Immature natural killer cell (primary cell): ENCODE data around the gene STXBP1. TPM values are rescaled to one million over a fixed set of nuclear protein-coding genes. Genes with fewer than 3 reads are reported as not detected.

ENCODE experiments used
- DNase-seq, 3 donors: peaks; one replicate each; pipeline ENCODE4 v3.0.0; 2022; ENCODE audit warnings: mixed read lengths in 1 of 3
- H3K27ac Mint-ChIP-seq, 6 donors: one replicate each; pipeline ENCODE4 v1.8.0; 2020; ENCODE audit warnings: mixed read lengths in 6 of 6, mild to moderate bottlenecking in 5 of 6, inconsistent platforms in 4 of 6, moderate library complexity in 3 of 6
- H3K27me3 Mint-ChIP-seq, 3 donors: one replicate each; pipeline ENCODE4 v1.8.0; 2020 to 2021; ENCODE audit warnings: low read depth in 3 of 3, mild to moderate bottlenecking in 3 of 3, mixed read lengths in 3 of 3, moderate library complexity in 3 of 3, inconsistent platforms in 1 of 3
- H3K36me3 Mint-ChIP-seq, 3 donors: one replicate each; pipeline ENCODE4 v1.8.0; 2020; ENCODE audit warnings: mixed read lengths in 3 of 3, inconsistent platforms in 2 of 3, mild to moderate bottlenecking in 2 of 3
- H3K4me1 Mint-ChIP-seq, 2 donors: one replicate each; pipeline ENCODE4 v1.8.0; 2020; ENCODE audit warnings: inconsistent platforms in 2 of 2, mild to moderate bottlenecking in 2 of 2, mixed read lengths in 2 of 2, moderate library complexity in 1 of 2
- H3K4me3 Mint-ChIP-seq, 5 donors: one replicate each; pipeline ENCODE4 v1.8.0; 2020; ENCODE audit warnings: mild to moderate bottlenecking in 5 of 5, mixed read lengths in 5 of 5, inconsistent platforms in 3 of 5, moderate library complexity in 3 of 5
- H3K9me3 Mint-ChIP-seq, 6 donors: one replicate each; pipeline ENCODE4 v1.8.0; 2020; ENCODE audit warnings: mild to moderate bottlenecking in 6 of 6, mixed read lengths in 6 of 6, inconsistent platforms in 4 of 6, moderate library complexity in 3 of 6
- polyA plus RNA-seq, 3 donors: library from polyadenylated mRNA; unstranded; fragments of 300-500 nt; fragmentation: Illumina TruSeq; gene quantifications; one replicate each; pipeline ENCODE4 v1.2.3, GENCODE V29; 2021

The STXBP1 gene
- polyA plus RNA-seq, result under 1 TPM in 2 of 3 donors, not detected in 1; 0.59 to 0.99 TPM

- Mint-ChIP-seq H3K4me3 (peak within 1 kb of the TSS; percentile 87 to 99 (median 93)), H3K36me3 (peaks cover 0 to 3% (median 0%) of the 10 kb centered on the region in 3 donors), H3K4me1 (peaks cover 24 to 40% of the 10 kb centered on the region in 2 donors), H3K27ac (peak within 1 kb of the TSS; percentile 48 to 87 (median 78)), H3K27me3 (peaks cover 13 to 32% (median 22%) of the 10 kb centered on the region in 3 donors), H3K9me3 (no peaks in the 10 kb centered on the region)
- peak; percentile 85 to 91 (median 89) for DNase-seq
These were observed at the start of gene STXBP1 for GRCh38 chr9:127611899-127612790. STXBP1 (plus strand) TSS chr9:127612277; CDS start chr9:127612404, 127 bp downstream.

- Mint-ChIP-seq H3K27me3 (peaks cover 0 to 3% (median 1%) of the 10 kb centered on the region in 3 donors), H3K4me1 (peaks cover 16 to 18% of the 10 kb centered on the region in 2 donors), H3K36me3 (no peaks in the 10 kb centered on the region), H3K4me3 (no peak overlapping the region), H3K9me3 (no peaks in the 10 kb centered on the region), H3K27ac (peak overlapping the region in 1 of 6 donors; percentile 37)
- no peak for DNase-seq
These were observed 49.7 kb upstream of the STXBP1 start for GRCh38 chr9:127562279-127562796.

GRCh38 chr9:127562841-127563401 is 49.2 kb upstream of the STXBP1 start:
- Mint-ChIP-seq H3K36me3 (no peaks in the 10 kb centered on the region), H3K4me3 (no peak overlapping the region), H3K9me3 (no peaks in the 10 kb centered on the region), H3K4me1 (peaks cover 16 to 22% of the 10 kb centered on the region in 2 donors), H3K27me3 (peaks cover 0 to 3% (median 1%) of the 10 kb centered on the region in 3 donors), H3K27ac (no peak overlapping the region)
- DNase-seq, result no peak

- Mint-ChIP-seq H3K9me3 (no peaks in the 10 kb centered on the region), H3K27ac (no peak overlapping the region), H3K4me1 (peaks cover 10 to 16% of the 10 kb centered on the region in 2 donors), H3K36me3 (no peaks in the 10 kb centered on the region), H3K27me3 (peaks cover 0 to 3% (median 1%) of the 10 kb centered on the region in 3 donors), H3K4me3 (no peak overlapping the region)
- no peak for DNase-seq
These were observed 48.5 kb upstream of the STXBP1 start for GRCh38 chr9:127563579-127563978.

GRCh38 chr9:127565231-127565630 is 46.8 kb upstream of the STXBP1 start:
- peaks cover 0 to 4% (median 1%) of the 10 kb centered on the region in 3 donors for H3K27me3 Mint-ChIP-seq
- peaks cover 13 to 22% of the 10 kb centered on the region in 2 donors for H3K4me1 Mint-ChIP-seq
- H3K27ac Mint-ChIP-seq, result no peak overlapping the region
- DNase-seq, result no peak
- H3K36me3 Mint-ChIP-seq, result no peaks in the 10 kb centered on the region
- H3K9me3 Mint-ChIP-seq, result no peaks in the 10 kb centered on the region
- H3K4me3 Mint-ChIP-seq, result no peak overlapping the region

GRCh38 chr9:127566351-127567001 is 45.6 kb upstream of the STXBP1 start:
- H3K9me3 Mint-ChIP-seq, result no peaks in the 10 kb centered on the region
- no peaks in the 10 kb centered on the region for H3K36me3 Mint-ChIP-seq
- peak overlapping the region in 1 of 5 donors; percentile 18 for H3K4me3 Mint-ChIP-seq
- H3K27me3 Mint-ChIP-seq, result peaks cover 0 to 4% (median 0%) of the 10 kb centered on the region in 3 donors
- H3K27ac Mint-ChIP-seq, result peak overlapping the region in 1 of 6 donors; percentile 22
- DNase-seq, result no peak
- H3K4me1 Mint-ChIP-seq, result peaks cover 14 to 21% of the 10 kb centered on the region in 2 donors

GRCh38 chr9:127567035-127567729 is 44.9 kb upstream of the STXBP1 start:
- Mint-ChIP-seq H3K27me3 (peaks cover 0 to 4% (median 0%) of the 10 kb centered on the region in 3 donors), H3K27ac (peak overlapping the region in 2 of 6 donors; percentile 24 to 64), H3K9me3 (no peaks in the 10 kb centered on the region), H3K4me1 (peaks cover 16% of the 10 kb centered on the region in 2 donors), H3K4me3 (peak overlapping the region; percentile 64 to 75 (median 68)), H3K36me3 (no peaks in the 10 kb centered on the region)
- no peak for DNase-seq

- Mint-ChIP-seq H3K27ac (peak overlapping the region in 3 of 6 donors; percentile 22 to 64 (median 24)), H3K27me3 (peaks cover 0 to 4% (median 1%) of the 10 kb centered on the region in 3 donors), H3K4me1 (peaks cover 16% of the 10 kb centered on the region in 2 donors), H3K4me3 (peak overlapping the region; percentile 64 to 75 (median 68)), H3K9me3 (no peaks in the 10 kb centered on the region), H3K36me3 (no peaks in the 10 kb centered on the region)
- DNase-seq, result no peak
These were observed 44.1 kb upstream of the STXBP1 start for GRCh38 chr9:127567730-127568617.

GRCh38 chr9:127568618-127568970 is 43.5 kb upstream of the STXBP1 start:
- H3K27me3 Mint-ChIP-seq, result peaks cover 0 to 4% (median 1%) of the 10 kb centered on the region in 3 donors
- no peak for DNase-seq
- H3K9me3 Mint-ChIP-seq, result no peaks in the 10 kb centered on the region
- no peak overlapping the region for H3K27ac Mint-ChIP-seq
- no peaks in the 10 kb centered on the region for H3K36me3 Mint-ChIP-seq
- H3K4me1 Mint-ChIP-seq, result peaks cover 16% of the 10 kb centered on the region in 2 donors
- no peak overlapping the region for H3K4me3 Mint-ChIP-seq

- Mint-ChIP-seq H3K27ac (peak overlapping the region in 5 of 6 donors; percentile 71 to 81 (median 75)), H3K9me3 (no peaks in the 10 kb centered on the region), H3K27me3 (peaks cover 0 to 4% (median 1%) of the 10 kb centered on the region in 3 donors), H3K36me3 (no peaks in the 10 kb centered on the region), H3K4me1 (peaks cover 16% of the 10 kb centered on the region in 2 donors), H3K4me3 (peak overlapping the region; percentile 71 to 85 (median 81))
- peak; percentile 21 to 59 (median 52) for DNase-seq
These were observed 42.8 kb upstream of the STXBP1 start for GRCh38 chr9:127568971-127569885.

GRCh38 chr9:127569886-127570401 is 42.1 kb upstream of the STXBP1 start:
- H3K4me1 Mint-ChIP-seq, result peaks cover 16% of the 10 kb centered on the region in 2 donors
- no peaks in the 10 kb centered on the region for H3K36me3 Mint-ChIP-seq
- H3K27me3 Mint-ChIP-seq, result peaks cover 0 to 4% (median 1%) of the 10 kb centered on the region in 3 donors
- H3K4me3 Mint-ChIP-seq, result peak overlapping the region; percentile 71 to 85 (median 81)
- DNase-seq, result peak in 2 of 3 donors; percentile 6 to 13
- H3K9me3 Mint-ChIP-seq, result no peaks in the 10 kb centered on the region
- peak overlapping the region; percentile 12 to 81 (median 74) for H3K27ac Mint-ChIP-seq
